22Rv1 (cell line): Measurements from ENCODE around the gene SFMBT1.

Experiments used
- H3K27ac ChIP-seq: fragments of 450-650 bp; 2 replicates; pipeline ENCODE4 v1.5.1; 2017
- CTCF ChIP-seq: fragments of 450-650 bp; IDR thresholded peaks from 2 replicates; pipeline ENCODE4 v1.5.1; 2017; ENCODE audit warnings: mild to moderate bottlenecking
- ZFX ChIP-seq: fragments of 450-650 bp; IDR thresholded peaks from 2 replicates; pipeline ENCODE4 v1.6.1; 2017; ENCODE audit warnings: antibody characterized with exemption, borderline replicate concordance

Gene SFMBT1

GRCh38 chr3:52891615-52892081 lies 154.2 kb downstream of the SFMBT1 start:
- TF ChIP-seq ZFX (no peak), CTCF (no peak)
- no peak overlapping the region for H3K27ac ChIP-seq

- TF ChIP-seq ZFX (no peak), CTCF (no peak)
Measured at GRCh38 chr3:52891164-52891563, 154.7 kb downstream of the SFMBT1 start.

GRCh38 chr3:52890735-52891134 lies 155.1 kb downstream of the SFMBT1 start:
- no peak overlapping the region for H3K27ac ChIP-seq

More at GRCh38 chr3:52891164-52891563, 154.7 kb downstream of the SFMBT1 start:
- no peak overlapping the region for H3K27ac ChIP-seq

GRCh38 chr3:52889901-52890300 lies 156.0 kb downstream of the SFMBT1 start:
- H3K27ac ChIP-seq, result no peak overlapping the region
- TF ChIP-seq CTCF (no peak), ZFX (no peak)

More at GRCh38 chr3:52890735-52891134, 155.1 kb downstream of the SFMBT1 start:
- TF ChIP-seq CTCF (no peak), ZFX (no peak)

- no peak overlapping the region for H3K27ac ChIP-seq
- no peak for TF ChIP-seq ZFX
- no peak for TF ChIP-seq CTCF
Measured at GRCh38 chr3:52887166-52887565, 158.7 kb downstream of the SFMBT1 start.

GRCh38 chr3:52886049-52886730 lies 159.7 kb downstream of the SFMBT1 start:
- no peak overlapping the region for H3K27ac ChIP-seq
- TF ChIP-seq CTCF, result no peak
- no peak for TF ChIP-seq ZFX

GRCh38 chr3:52882377-52882776 lies 163.5 kb downstream of the SFMBT1 start:
- no peak overlapping the region for H3K27ac ChIP-seq
- no peak for TF ChIP-seq CTCF
